LHCN-M2 (cell line): ENCODE data around the gene GAL3ST2. TPM values are rescaled to one million over a fixed set of nuclear protein-coding genes. Genes with fewer than 3 reads are reported as not detected.
"Not testable (repeated sequence)": the region's sequence is repeated elsewhere in the genome, so short reads cannot be mapped to it uniquely, and the experiment has no call there.

Source experiments
- DNase-seq: peaks from one replicate; pipeline ENCODE4 v3.0.0-alpha.2; 2012; ENCODE audit warnings: low read depth
- total RNA-seq: library from RNA; depleted of rRNA; stranded (reverse); fragments of >200 nt; gene quantifications from 2 replicates; pipeline ENCODE4 v1.2.3, GENCODE V29; 2014

GAL3ST2 gene
- total RNA-seq, 1 experiment from 2014 or later: not detected

DNA sequence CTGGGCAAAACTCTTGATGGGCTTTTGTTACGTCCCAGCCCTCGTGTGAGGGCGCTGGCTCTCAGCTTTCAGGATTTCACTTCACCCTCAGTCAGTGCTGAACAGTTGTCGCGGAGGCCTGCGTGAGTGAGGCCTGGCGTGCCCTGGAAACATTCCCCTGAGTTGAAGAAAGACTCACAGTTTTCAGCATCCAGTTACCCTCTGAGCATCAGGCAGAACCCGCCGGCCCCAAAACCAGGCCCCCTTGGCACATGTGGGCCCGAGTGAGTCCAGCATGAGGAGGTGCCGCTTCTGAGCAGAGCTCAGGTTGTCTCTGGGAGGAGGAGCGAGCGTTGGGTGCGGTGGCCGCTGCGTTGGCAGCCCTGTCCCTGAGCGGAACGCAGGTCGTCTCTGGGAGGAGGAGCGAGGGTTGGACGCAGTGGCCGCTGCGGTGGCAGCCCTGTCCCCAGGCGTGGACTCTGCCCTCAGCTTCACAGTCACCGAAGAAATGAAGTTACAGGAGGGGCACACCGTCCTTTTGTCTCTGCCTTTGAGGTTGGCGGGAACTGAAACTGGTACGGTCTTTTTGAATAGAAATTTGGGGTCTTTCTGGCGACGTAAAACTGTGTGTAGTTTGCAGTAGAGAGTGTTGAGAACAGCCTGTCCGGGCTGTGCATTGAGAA is 32.2 kb downstream of the GAL3ST2 start, which contains the start of gene NEU4:
Gene NEU4 (plus strand): TSS at position 473 of the 662 bp plus-strand sequence. CDS start 5,292 bp downstream, outside the sequence.
- no peak for DNase-seq

DNA sequence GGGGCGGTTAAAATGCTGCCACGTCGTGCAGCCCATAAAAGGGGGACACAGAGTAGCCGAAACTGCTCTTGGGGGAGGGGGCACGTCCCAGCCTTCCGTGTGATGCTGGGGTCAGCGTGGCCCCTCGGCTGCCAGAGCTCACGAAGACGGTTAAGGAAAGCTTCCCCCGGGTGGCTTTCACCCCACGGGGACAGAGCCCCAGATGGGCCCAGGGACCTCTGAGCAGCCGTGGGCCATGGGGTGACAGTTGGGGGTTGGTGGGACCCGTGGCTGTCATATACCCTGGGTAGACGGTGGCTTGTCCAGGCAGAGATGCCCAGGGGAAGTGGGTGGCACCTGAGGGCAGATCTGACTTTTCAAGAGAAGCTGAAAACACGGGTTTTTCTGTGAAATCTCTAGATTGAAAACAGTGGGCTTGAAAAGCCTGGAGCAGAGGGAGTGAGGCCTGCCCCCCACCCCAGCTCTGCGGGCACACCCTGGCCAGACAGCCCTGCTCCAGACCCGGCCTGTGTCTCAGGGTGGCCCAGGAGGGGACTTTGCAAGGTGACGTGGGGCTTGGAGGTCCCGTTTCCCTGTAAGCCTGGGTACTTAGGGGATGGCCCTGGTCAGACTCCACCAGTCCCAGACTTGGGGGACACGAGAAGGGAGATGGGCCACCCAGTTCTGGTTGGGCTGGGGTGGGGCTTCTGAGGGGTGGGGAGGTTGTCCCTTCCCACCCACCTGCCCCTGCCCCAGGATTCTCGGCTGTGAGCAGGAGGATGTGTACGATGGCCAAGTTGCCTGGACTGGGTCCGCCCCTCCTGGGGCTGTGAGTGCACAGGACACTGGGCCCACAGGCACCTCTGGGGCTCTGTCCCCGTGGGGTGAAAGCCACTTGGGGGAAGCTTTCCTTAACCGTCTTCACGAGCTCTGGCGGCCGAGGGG is 33.0 kb downstream of the GAL3ST2 start:
- no peak for DNase-seq

GRCh38 chr2:241810307-241811200 is 33.9 kb downstream of the GAL3ST2 start:
- no peak for DNase-seq

- DNase-seq: no peak
Measured at GRCh38 chr2:241811201-241811951, 34.8 kb downstream of the GAL3ST2 start.

DNA sequence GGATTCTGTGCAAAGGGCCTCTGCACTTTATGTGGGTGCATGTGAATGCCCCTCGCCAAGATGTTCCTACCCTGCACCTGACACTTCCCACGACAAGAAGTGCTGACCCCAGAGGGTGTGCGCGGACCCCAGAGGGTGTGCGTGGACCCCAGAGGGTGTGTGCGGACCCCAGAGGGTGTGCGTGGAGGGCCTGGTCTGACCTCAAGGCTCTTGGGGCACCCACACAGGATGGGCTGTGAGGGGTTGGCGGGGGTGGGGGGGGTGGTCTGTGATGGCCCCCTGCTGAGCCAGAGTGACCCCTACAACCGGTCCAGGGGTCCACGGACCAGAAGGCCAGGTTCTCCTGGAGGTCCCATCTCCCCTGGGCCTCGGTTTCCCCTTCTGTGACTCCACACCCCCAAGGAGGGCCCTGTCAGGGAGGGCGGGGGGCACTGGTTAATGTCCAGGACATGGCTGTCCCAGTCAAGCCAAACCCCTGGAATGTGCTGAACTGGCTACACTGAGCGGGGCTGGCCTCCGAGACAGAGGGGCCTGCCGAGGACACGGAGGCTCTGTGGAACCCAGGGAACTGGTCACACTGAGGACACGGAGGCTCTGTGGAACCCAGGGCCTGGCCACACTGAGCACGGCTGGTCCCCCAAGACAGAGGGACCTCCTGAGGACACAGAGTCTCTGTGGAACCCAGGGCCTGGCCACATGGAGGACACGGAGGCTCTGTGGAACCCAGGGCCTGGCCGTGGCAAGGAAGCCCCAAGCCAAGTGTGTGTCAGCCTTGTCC is 35.5 kb downstream of the GAL3ST2 start:
- no peak for DNase-seq

- no peak for DNase-seq
Measured at GRCh38 chr2:241812730-241813643, 36.4 kb downstream of the GAL3ST2 start.

DNA sequence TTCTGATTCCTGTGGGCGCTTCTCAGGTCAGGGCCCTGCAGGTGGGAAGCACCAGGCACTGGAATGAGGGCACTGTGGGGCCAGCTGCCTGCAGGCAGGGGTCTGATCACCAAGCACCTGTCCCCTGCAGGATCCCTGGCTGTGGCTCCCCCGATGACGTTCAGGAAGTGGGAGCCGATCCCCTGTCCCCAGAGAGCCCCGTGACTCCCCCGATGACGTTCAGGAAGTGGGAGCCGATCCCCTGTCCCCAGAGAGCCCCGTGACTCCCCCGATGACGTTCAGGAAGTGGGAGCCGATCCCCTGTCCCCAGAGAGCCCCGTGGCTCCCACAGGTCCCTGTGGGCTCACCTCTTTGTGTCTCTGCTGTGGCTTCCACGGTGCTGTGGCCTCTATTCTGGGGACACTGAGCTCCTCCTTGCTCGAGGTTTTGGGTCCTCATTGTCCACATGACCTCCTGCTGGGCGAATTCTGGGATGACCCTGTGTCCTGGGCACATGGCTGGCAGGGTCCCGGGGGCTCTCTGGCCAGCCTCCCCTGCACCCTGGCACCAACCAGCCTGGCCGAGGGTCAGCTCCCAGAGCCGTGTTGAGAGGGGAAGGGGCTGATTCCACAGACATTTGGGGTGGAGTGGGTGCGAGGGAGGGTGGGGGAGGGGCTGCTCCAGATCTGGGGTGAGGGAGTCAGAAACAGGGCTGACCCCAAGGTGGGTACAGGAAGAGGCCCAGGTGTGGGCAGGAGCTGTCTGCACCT is 37.2 kb downstream of the GAL3ST2 start:
- no peak for DNase-seq

DNA sequence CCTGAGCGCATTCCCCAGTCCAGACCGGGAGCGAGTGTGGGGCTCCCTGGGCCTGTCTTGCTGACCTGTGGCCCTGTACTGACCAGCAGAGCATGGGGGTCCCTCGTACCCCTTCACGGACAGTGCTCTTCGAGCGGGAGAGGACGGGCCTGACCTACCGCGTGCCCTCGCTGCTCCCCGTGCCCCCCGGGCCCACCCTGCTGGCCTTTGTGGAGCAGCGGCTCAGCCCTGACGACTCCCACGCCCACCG is 37.7 kb downstream of the GAL3ST2 start:
- no peak for DNase-seq

DNA sequence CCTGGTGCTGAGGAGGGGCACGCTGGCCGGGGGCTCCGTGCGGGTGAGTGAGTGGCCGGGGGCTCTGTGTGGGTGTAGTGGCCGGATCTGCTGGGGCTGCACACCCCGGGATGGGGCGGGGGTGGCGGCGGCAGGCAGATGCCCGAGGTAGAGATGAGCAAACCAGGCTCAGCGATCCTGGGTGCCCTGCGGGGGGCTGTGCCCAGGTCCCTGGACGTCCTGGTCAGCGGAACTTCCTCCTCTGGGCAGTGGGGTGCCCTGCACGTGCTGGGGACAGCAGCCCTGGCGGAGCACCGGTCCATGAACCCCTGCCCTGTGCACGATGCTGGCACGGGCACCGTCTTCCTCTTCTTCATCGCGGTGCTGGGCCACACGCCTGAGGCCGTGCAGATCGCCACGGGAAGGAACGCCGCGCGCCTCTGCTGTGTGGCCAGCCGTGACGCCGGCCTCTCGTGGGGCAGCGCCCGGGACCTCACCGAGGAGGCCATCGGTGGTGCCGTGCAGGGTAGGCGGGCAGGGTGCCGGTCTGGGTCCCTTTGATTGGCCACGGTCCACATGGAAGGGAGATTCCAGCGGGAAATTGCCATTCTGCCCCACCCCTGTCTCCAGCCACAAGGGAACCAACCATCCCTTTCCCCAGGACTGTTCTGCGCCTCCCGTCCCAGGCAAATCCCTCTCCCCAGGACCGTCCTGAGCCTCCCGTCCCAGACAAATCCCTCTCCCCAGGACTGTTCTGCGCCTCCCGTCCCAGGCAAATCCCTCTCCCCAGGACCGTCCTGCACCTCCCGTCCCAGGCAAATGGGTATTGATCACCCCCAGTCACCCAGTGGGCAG is 38.2 kb downstream of the GAL3ST2 start:
- no peak for DNase-seq

- DNase-seq: no peak
Measured at GRCh38 chr2:241815477-241816430, 39.1 kb downstream of the GAL3ST2 start.

- DNase-seq: no peak
Measured at GRCh38 chr2:241816431-241817121, 40.0 kb downstream of the GAL3ST2 start.

DNA sequence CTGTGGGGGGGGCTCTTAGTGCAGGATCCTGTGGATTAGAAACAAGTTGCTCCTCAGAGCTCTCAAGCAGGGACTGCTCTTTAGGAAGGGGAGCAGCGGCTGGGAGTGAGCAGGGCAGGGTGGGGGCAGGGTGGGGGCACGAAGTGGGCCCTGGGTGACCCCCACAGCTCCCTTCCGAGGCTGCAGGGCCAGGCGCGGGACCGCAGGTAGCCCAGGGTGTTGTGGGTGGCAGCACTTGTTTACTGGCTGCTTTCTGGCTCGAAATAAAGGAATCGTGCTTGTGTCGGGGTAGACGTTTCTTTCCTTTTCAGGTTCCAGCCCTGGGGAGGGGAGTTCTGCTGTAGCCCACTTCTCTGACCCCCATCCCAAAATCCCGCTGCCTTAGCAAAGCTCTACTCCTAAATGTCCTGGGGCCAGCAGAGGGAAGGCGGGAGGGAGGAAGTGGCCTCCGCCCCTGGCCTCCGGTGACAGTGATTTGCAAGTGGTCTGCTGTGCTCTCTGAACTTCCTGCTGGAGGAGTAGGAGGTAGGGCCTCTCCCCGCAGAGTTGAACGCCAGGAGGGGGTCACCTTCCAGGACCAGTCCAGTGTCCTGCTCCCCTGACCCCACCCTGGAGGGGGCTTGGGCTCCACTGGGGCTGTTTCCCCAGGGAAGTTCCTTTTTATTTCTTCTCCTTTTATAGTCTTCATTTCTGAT is 40.7 kb downstream of the GAL3ST2 start:
- no peak for DNase-seq

DNA sequence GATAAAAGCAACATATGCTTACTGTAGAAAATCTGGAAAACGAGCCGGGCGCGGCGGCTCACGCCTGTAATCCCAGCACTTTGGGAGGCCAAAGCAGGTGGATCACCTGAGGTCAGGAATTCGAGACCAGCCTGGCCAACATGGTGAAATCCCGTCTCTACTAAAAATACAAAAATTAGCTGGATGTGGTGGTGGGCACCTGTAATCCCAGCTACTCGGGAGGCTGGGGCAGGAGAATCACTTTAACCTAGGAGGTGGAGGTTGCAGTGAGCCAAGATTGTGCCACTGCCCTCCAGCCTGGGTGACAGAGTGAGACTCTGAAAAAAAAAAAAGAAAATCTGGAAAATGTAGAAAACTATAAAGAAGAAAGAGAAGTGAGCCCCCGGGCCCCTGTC is 41.2 kb downstream of the GAL3ST2 start:
- DNase-seq: not testable (repeated sequence)

GRCh38 chr2:241818229-241818942 is 41.8 kb downstream of the GAL3ST2 start:
- DNase-seq: no peak

DNA sequence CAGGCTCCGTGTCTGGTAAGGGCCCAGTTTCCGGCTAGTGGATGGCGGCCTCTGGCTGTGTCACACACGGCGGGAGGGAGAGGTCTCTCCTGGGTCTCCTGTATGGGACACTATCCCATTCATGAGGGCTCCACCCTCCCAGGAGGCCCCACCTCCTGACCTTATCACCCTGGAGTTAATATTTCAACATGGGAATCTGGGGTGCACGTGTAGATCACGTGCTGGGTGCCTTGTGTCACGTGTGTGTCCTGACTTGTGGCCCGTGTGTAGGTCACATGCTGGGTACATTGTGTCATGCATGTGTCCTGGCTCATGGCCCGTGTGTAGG is 42.3 kb downstream of the GAL3ST2 start:
- DNase-seq: no peak
